ENCODE data around the gene PRKCA.

The PRKCA gene

GRCh38 chr17:66548659-66549310, 246.4 kb downstream of the PRKCA start:
- TF ChIP-seq, protein P1, sequence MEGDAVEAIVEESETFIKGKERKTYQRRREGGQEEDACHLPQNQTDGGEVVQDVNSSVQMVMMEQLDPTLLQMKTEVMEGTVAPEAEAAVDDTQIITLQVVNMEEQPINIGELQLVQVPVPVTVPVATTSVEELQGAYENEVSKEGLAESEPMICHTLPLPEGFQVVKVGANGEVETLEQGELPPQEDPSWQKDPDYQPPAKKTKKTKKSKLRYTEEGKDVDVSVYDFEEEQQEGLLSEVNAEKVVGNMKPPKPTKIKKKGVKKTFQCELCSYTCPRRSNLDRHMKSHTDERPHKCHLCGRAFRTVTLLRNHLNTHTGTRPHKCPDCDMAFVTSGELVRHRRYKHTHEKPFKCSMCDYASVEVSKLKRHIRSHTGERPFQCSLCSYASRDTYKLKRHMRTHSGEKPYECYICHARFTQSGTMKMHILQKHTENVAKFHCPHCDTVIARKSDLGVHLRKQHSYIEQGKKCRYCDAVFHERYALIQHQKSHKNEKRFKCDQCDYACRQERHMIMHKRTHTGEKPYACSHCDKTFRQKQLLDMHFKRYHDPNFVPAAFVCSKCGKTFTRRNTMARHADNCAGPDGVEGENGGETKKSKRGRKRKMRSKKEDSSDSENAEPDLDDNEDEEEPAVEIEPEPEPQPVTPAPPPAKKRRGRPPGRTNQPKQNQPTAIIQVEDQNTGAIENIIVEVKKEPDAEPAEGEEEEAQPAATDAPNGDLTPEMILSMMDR (IDR thresholded peaks at IDR 0.05; ENCODE audit: low read depth, low read length): no peak
- H3K4me3 ChIP-seq (ENCODE audit: low read depth, low read length): no peak overlapping the region

DNA sequence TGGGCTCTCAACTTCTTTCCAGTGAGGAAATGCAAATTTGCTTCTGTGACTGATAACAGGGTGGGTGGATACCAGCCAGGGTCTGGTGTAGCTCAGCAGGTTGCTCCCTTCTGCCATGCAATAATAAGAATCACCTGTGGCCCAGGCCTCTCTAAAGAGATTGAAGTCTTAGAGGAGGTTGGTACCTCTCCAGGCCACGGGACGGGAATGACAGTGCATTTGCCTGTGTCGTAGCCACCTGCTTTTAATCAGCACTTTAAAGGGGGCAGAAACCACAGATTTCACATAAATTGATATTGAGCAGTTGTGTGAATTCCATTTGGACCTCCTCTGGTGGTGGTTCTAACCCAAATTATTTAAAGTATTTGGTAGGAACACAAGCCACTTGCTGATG, 246.9 kb downstream of the PRKCA start:
- TF ChIP-seq, protein P1 (IDR thresholded peaks at IDR 0.05; ENCODE audit: low read depth, low read length): no peak
- no peak overlapping the region for H3K4me3 ChIP-seq (ENCODE audit: low read depth, low read length)

- no peak overlapping the region for H3K4me3 ChIP-seq (ENCODE audit: low read depth, low read length)
- TF ChIP-seq, protein P1 (IDR thresholded peaks at IDR 0.05; ENCODE audit: low read depth, low read length): no peak
Observed at GRCh38 chr17:66549731-66550207, 247.4 kb downstream of the PRKCA start.

GRCh38 chr17:66551839-66552238, 249.4 kb downstream of the PRKCA start:
- no peak overlapping the region for H3K4me3 ChIP-seq (ENCODE audit: low read depth, low read length)
- TF ChIP-seq, protein P1 (IDR thresholded peaks at IDR 0.05; ENCODE audit: low read depth, low read length): no peak

GRCh38 chr17:66552371-66552770, 250.0 kb downstream of the PRKCA start:
- TF ChIP-seq, protein P1 (IDR thresholded peaks at IDR 0.05; ENCODE audit: low read depth, low read length): no peak
- H3K4me3 ChIP-seq (ENCODE audit: low read depth, low read length): no peak overlapping the region

DNA sequence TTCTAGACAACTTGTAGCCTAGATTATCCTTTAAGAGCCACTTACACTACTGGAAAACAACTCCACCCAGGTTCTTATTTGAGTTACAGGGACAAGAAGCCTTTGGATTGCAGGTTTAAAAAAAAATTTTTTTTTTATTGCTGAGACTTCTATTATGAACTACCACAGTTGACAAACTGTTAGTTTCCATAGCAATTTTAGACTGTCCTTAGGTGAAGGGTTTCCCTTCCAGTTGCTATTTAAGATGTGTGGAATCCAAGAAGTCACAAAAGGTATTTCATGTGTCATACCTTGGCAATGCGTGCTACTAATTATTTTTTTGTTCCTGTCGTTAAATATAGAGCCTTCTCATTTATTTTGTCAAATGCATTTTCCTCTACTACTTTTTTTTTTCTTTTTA, 253.2 kb downstream of the PRKCA start:
- no peak overlapping the region for H3K4me3 ChIP-seq (ENCODE audit: low read depth, low read length)
- TF ChIP-seq, protein P1 (IDR thresholded peaks at IDR 0.05; ENCODE audit: low read depth, low read length): no peak

- TF ChIP-seq, protein P1 (IDR thresholded peaks at IDR 0.05; ENCODE audit: low read depth, low read length): no peak
- no peak overlapping the region for H3K4me3 ChIP-seq (ENCODE audit: low read depth, low read length)
Observed at GRCh38 chr17:66557200-66557599, 254.8 kb downstream of the PRKCA start.

Data from WI38 (cell line).